Measurements from ENCODE around the gene NOL4L. TPM values are rescaled to one million over a fixed set of nuclear protein-coding genes. Genes with fewer than 3 reads are reported as not detected.

The NOL4L gene
- total RNA-seq, 1 experiment from 2014 or later = 23.8 TPM

DNA sequence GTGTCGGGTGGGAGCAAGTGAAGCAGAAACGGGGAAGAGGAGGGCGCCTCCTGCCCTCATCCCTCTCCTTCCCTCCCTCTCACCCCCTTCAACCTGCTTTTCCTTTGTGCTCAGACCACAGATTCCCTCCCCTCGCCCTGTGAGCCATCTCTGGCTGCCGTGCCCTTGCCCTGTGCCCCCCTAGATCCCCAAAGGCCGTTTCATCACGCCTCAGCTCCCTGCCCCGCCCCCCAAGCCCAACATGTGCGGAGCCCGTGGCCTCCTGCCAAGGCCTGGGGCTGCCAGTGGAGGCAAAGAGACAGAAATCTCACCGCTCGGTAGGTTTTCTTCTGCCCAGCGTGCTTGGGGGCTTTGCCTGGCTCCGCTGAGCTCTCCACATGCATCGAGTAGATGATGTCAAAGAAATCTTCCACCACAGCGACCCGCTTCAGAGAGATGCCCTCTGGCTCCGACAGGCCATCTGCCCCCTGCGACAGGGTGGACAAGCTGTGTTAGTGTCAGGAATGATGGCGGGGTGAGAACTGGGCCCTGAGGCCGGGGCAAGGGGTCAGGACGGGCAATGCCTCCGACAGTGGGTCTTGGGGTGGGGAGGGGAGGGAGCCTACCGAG is 57.6 kb downstream of the NOL4L start:
- no peak for DNase-seq (ENCODE audit: low read depth)

DNA sequence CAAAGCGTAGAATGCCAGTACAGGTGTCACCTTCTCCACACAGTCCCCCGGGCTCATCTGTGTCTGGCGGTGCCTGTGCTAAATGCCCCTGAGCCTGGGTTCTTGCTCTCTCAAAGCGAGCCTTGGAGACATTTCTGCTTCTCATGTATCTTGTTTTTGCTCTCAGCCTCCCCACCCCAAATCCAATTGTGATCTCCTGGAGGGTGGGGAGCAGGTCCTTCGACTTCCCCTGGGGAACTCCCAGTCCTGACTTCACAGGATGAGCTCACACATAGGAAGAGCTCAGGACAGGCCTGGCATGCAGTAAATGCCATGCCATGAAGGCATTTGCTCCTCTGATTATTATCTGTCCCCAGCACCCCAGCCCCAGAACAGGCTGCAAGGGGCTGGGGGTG is 58.1 kb downstream of the NOL4L start:
- DNase-seq (ENCODE audit: low read depth) = no peak

DNA sequence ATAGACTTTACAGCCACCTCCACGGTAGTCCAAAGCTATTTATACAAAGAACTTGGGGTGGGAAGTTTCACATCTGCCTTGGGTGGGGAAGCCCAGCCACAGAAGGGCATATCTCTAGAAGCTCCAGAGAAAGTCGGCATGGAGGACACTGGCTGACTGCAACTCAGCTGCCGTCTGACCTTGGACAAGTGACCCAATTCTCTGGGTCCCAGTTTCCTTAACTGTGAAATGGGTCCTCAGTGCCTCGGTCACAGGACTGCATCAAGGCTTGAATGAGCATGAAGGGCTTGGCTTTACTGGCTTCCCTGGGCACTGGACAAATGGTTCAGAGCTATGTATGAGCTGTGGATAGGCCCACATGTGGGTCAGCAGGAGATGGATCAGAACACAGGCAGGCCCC is 58.6 kb downstream of the NOL4L start:
- no peak for DNase-seq (ENCODE audit: low read depth)

DNA sequence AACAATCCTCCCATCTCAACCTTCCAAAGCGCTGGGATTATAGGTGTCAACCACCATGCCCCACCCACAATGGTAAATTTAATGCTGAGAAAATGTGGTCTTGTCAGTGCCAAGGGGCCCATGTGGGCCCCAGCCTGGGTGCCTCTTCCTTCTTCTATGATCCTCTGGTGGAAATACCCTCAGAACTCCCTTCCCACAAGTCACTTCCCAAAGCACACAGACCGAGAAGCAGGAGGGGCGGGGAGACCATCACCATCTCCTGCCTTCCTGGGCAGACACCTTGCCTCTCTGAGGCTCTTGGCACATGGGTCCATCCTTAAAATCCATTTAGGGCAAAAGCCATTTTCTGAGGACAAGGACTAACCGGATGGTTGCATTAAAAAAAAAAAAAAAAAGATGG is 59.0 kb downstream of the NOL4L start:
- no peak for DNase-seq (ENCODE audit: low read depth)

DNA sequence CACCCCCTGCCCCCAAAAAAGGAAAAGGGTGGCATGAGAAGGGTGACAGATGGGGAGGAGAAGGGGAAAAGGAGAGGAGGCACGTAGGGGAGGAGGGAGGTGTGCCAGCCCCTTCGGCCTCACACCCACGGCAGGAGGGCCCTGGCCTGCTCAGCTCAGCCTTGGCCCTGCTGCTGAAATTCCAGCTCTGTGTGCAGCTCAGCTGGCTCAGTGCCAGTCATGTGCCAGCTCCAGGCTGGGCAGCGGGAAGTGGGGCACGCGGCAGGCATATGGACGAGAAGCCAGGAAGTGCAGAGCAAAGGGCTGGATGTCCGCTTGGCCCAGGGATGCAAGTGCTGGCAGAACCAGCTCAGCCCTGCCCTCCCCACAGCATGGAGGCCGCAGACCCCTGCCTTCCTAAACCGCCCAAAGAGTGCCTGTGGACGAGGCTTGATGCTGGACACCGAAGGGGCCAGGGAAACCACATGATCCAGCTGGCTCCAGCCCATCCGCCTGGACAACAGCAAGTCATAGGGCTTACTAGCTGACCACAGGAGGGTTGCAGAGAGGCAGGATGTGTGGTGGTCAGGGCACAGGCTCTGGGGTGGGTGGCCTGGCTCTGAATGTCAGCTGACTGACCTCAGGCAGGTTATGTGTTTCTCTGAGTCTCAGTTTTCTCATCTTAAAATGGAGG is 60.2 kb downstream of the NOL4L start:
- no peak for DNase-seq (ENCODE audit: low read depth)

DNA sequence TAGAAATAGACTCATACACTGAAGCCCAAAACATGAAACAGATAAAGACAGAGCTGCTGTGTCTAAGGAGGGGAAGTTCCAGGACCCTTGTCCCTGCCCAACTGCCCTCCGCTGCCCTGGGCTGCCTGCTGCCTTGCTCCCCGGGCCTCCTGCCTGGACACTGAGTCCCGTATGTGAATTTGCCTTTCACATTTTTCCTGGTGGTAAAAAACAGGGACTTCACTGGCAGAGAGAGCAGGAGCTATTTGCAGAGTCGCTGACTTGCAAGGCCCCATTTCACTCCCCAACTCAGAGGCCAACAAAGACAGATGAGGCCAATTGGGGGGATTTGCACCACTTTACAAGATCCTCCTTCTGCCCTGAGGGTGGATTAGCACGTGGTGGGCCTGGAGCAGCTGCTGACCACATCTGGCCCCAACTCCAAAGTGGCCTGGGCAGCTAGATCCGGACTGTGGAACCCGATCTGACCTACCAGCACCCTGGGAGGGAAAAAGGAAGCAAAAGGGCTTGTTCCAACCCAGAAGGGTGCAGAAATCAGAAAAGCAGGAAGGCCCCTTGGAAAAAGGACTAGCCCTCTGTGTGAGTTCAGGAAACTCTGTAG is 61.4 kb downstream of the NOL4L start:
- DNase-seq (ENCODE audit: low read depth) = no peak

DNA sequence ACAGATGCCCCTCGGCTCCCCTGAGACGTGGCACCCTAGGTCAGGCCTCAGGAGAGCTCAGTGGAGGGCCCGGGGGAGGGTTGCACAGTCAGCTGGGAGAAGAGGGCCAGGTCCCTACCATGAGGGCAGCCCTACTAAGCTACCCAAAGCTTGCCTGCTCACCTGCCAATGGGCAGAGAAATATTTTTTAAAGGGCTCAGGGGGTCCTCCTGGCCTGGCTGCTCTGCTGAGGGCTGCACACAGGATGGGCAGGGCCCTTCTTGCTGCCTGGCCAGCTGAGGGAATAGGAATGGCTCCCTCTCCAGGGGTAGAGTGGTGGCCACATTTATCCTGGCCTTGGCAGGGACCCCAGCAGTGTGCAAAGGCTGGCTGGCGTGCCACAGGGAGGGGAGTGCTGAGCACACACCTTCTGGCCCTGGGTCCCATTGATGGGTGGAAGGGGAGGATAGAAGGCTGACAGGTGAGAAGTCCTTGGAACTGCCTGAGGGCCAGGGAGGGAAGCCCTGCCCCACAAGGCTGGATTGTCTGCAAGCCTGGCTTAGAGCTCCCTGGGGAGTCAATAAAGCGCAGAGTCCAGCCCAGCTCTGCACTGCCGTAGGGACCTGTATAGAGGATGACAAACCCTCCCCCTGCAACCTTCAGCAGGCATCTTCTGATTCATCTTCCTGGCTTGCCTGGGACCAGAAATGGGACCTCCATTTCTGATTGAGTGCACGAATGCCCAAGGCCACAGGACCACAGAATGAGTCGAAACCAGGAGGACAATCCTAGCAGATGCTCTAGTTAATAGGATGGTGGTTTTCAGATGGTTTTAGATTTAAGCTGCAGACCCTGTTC is 62.1 kb downstream of the NOL4L start:
- DNase-seq (ENCODE audit: low read depth) = peak; percentile 56

DNA sequence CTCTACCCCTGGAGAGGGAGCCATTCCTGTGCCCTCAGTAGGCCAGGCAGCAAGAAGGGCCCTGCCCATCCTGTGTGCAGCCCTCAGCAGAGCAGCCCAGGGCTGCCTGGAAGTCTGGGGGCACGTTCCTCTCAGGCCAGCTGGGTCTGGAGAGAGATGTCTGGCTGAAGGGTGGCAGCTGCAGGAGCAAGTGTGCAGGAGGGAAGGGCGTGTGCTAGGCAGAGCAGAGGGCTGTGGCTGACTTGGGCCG is 62.7 kb downstream of the NOL4L start:
- DNase-seq (ENCODE audit: low read depth) = no peak

DNA sequence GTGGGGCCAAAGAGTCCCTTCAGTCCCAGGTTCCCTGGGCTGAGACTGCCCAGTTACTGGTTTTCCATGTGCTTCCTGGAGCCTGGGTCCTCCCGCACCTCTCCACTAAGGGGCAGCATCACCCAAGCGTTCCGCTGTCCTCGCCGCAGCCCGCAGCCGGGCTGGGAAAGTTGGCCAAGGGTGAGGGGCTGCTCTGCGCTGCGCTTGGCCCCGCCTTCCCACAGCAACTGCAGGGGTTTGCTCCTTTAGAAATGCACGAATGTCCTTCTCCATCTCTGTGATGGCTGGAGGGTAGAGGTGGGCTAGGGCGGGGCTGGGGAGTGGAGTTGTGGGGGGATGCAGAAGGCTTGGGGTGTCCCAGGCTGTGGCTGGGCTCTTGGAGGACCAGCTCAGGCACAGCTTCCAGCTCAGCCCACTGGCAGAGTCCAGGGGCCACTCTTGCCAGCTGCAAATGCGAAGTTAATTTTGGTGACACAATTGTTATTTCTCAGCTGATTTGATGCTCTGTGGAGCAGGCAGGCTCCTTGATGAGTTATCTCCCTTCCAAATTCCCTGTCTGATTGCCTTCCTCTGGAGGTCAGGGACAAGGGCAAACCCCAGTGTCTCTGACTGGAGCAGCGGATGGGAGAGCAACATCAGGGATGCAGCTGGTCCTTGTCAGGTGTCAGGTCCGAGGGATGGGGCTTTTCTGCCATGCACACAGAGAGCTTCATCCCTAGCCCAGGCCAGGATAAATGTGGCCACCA is 63.2 kb downstream of the NOL4L start:
- peak; percentile 41 for DNase-seq (ENCODE audit: low read depth)

DNA sequence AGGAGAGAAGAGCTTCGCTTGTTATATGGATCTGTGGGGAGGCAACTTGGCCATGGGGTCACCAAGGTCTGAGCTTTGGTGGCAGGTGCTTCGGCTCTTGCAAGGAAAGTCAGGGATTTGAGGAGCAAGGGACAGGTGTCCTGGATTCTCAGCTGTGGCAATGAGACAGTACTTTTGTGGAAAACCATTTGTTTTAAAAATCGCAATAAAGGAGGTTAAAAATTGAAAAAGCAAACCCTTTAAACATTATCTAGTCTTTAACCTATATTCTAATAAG is 64.3 kb downstream of the NOL4L start:
- no peak for DNase-seq (ENCODE audit: low read depth)

DNA sequence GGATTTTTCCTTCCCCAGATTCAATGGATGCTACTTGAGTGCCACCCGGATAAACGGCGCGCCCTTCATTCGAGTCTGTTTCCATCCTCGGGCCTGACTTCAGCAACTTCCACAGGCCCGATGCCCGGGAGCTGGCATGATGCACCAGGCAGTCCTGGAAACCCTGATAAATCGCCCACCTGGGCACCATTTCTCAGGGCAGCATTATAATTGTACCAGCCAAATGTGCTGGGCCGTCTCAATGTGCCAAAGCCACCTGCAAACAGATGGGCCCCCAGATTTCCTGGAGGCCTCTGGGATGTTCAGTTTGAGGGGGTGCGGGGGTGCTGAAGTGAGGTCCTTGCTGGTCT is 65.8 kb downstream of the NOL4L start:
- no peak for DNase-seq (ENCODE audit: low read depth)

DNA sequence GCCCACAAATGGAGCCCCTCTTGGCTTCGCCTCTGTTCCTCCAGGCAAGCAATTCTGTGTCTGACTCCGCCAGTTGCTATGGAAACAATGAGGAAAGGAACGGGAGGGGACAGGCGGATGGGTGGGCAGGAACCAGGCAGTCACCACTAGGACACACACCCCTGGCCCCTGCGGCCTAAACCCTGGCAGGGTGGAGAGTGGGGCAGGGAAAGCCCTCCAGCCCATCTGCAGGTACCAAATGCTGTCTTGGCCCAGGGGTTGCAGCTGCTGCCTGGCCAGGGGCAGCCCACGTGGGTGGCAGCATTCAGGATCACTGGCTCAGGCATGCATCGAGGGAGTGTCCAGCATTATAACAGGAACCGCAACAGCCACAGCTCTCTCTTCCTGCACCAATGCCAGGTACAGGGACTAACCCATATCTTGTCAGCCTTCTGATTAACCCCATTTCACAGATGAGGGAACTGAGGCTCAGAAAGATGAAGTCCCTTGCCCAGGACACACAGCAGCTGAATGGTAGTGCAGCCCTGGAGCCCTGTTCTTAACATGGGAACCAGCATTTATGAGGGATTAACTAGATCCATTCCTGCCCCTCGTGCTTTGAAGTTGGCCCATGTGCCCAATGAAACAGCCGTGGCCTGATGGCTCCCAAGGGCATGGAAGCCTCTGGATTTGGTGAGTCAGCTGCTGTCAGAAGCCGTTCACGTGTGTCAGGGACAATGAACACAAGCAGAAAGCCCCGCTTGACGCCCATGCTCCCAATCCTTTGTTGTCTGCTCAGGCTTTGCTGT is 66.3 kb downstream of the NOL4L start:
- no peak for DNase-seq (ENCODE audit: low read depth)

DNA sequence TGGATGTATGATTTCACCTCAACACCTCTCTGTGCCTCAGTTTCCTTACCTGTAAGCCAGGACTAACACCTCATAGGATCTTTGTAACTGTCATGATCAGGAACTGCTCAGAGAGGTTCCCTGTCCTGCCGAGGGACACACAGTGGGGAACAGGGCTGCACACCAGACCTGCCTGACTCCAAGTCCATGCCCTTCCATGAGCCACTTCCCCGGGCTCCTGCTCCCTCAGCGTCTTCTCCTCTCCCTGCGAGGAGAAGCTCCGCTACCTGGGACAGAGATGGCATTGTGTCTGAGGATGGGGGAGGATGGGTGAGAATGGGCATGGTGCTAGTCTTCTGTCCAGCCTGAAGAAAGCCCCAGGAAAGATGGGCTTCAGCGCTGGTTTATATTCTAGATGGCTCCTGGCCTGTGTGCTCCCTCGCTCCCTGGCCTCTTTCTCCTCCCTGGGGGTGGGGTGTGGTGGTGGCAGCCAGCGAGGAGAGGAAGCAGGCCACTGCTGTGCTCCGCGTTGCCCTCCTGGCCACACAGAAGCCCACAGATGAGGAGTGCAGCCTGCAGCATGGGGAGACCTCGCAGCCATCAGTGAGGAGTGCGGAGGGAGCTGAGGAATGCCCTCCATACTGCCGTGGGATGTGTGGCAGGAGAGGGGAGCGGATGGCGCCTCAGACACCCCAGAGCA is 67.1 kb downstream of the NOL4L start:
- DNase-seq (ENCODE audit: low read depth) = no peak

DNA sequence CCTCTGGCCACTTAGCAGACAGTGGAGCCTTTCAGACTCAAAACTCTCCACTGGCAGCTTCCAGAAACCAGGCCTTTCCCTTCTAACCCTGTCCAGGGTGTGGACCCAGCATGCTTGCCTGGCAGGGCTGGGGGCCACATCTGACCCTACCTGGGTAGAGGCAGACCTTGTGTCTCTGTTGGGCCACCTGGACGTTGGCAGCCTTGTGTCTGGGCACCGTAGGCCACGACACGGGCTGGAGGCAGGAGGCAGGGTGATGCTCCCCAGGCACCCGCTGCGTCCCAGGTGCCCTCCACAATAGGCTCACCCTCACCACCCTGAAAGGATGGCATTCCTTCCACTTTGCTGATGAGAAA is 67.6 kb downstream of the NOL4L start:
- no peak for DNase-seq (ENCODE audit: low read depth)

DNA sequence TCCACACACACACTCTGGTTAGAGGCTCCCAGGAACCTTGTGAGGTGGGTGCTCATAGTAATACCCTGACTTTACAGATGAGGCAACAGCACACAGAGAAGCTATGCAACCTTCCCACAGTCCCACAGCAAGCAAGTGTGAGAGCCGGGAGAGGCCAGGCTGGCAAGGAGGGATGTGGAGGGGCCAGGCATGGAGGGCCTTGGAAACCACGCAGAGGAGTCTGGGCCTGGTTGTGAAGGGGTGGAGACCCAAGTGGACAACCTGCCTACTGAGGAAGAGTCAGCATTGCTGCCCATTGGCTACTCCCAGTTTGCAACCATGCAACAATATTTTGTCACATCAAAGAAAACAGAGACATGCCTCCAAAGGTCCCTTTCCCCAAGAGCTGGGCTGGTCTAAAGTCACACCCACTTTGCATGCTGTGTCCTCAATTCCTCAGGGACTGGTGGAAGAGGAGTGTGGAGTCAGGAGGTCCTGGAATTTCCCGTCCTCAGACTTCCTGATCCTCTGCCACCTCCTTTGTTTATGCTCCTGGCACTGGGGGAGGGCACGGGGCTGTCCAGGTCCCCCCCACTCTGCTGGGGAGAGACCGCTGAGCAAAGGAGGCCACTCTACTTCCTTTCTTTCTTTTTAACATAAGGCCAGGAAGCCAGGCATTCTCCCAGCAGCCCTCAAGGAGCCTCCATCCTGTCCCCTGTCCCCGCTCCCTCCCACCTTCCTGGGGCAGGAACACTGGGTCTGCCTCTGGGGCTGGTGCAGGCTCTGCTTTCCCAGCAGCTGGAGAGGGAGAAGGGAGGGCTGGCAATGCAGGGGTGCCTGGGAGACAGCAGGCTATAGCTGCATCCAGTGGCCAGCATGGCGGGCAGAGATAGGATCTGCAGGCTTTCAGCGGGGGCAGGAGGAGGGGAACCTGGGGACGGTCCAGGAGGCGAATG is 68.3 kb downstream of the NOL4L start:
- no peak for DNase-seq (ENCODE audit: low read depth)

DNA sequence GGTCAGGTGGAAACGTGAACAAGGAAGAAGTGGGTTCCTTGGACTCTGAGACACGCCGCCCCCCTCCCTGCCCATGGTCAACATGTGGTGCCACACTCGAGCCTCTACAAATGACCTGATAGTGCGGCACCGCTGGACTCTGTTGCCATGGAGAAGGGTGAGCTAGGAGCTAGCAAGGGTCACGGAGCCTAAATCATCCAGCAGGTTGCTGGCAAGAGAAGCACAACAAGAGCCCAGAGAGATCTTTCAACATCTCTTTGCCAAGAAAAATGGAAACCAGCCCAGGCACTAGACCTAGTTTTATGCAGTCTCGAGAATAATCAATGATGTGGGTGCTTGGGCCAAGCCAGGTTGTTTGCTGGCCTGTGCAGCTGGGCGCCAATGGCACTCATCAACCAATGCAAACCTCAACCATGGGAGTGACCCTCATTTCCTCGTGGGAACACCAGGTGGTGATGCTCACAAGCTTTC is 69.5 kb downstream of the NOL4L start:
- DNase-seq (ENCODE audit: low read depth) = no peak

DNA sequence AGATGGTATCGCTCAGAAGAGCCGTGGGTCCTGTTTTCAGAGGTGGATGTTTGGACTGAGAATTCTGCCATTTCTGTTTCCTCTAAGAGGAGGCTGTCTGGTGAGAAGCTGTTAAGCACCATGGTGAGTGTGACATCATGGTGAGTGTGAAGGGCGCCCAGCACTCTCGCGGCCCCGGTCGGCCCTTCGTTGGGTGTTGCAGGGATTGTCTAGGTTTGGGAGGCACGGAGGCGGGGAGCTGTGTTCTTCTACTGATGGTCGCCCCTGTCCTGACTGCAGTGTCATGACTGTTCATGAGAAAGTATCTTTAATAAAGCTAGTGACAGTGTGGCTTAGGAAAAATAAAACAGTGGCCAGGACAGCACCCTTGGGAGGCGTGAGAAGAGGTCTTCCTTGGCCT is 70.4 kb downstream of the NOL4L start:
- DNase-seq (ENCODE audit: low read depth) = no peak

DNA sequence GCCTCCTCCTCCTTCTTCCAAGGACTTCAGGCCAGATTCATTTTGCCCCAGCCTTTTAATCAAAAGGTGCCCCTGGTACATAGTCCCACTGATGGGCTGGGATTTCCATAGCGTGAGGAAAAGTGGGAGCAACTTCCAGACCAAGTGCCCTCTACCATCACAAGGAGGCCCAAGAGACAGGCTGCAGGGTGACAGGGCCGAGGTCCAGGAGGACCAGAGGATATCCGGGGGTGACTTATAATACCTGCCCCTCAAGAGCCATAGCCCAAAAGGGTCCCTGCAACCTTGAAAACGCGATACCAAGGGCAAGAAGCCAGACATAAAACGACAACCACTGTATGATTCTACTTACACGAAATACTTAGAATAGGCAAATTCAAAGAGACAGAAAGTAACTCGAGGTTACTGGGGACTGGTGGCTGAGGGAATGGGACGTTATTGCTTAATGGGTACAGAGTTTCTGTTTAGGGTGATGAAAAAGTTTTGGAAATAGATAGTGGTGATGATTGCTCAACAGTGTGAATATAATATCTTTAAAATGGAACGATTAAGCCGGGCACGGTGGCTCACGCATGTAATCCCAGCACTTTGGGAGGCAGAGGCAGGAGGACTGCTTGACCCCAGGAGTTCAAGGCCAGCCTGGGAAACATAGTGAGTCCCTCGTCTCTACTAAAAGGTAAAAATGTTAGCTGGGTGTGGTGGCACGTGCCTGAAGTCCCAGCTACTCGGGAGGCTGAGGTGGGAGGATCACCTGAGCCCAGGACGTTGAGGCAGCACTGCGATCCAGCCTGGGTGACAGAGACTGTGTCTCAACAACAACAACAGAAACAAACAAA is 71.9 kb downstream of the NOL4L start:
- DNase-seq (ENCODE audit: low read depth) = no peak

DNA sequence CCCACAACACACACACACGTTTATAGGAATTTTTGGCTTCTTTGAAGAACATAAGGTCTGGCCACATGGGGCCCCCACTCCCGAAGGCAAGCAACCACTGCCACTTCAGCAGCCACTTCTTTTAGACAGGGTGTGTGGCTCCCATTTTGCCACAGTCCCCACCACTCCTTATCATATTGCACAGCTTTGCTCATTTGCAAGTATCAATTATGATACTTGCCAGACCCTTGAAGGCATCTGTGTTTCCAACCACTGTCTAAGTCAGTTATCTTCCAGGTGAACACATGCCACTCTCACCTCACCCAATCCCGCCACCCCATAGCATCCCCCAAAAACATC is 73.1 kb downstream of the NOL4L start:
- DNase-seq (ENCODE audit: low read depth) = no peak

Data from HT1080 (cell line).